SK-MEL-5 (cell line): ENCODE results near the gene RING1. TPM values are rescaled to one million over a fixed set of nuclear protein-coding genes. Genes with fewer than 3 reads are reported as not detected.

Experiments used
- DNase-seq: peaks from one replicate; pipeline ENCODE4 v3.0.0-alpha.2; 2016; ENCODE audit warnings: low read depth, low spot score
- in situ Hi-C: cut with HindIII; loops from 2 replicates; pipeline ENCODE4 v1.10.0; 2016; ENCODE audit warnings: low sequenced_read_pairs, high pct_unique_total_duplicates, low pct_unique_long_range_greater_than_20kb
- small RNA-seq, 2 experiments: library from RNA; depleted of rRNA; stranded (forward); fragments of <200 nt; gene quantifications; one replicate each; pipeline ENCODE3, GENCODE V24; 2014
- total RNA-seq: library from RNA; depleted of rRNA; stranded (reverse); fragments of >200 nt; shearing (Covaris generic); gene quantifications from 2 replicates; pipeline ENCODE4 v1.2.3, GENCODE V29; 2014; rRNA removed

The RING1 gene
- total RNA-seq, 1 experiment from 2014 or later: 25.8 TPM

DNA sequence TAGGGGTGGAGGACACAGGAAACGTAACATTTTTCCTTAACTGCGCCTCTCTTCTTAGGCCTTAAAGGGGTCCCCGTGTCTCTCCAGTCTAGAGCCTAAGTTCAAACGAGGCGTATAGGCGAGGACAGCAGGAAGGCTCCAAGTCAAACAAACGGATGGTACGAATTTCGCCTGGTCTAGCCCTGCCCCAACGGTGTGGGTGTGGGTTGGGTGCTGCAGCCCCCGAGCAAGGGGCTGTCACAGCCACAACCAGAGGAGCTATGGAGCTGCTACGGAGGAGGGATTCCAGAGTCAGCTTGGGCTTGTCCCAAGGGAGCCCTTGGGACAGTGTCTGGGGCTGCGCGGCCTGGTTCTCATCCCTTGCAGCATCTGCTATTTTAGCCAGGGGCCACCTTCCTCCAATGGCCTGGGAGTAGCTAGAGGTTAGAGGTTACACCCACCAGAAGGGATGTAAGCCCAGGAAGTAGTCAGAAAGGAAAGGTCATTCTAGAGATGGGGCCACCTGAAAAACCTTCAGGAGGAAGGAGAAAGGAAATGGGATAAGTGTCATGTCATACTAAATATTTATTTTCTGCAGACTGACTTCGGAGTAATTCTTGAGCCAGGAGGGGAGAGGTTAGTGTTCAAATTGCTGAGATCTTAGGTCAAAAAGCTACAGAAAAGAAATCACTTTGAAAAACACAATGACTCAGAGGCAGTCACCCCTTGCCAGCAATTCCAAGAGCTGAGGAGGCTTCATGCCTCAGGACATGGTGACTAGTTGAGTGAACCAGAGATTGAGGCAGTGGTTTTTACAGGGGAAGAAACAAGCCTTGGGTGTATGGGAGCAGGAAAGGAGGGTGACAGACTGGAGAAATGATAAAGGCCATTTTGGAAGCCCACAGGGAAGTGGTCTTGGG is 41.7 kb downstream of the RING1 start:
- DNase-seq: no peak
- in situ Hi-C loops: no loop called here

GRCh38 chr6:33250731-33251130 is 42.4 kb downstream of the RING1 start:
- DNase-seq: no peak
- in situ Hi-C loops: no loop called here

DNA sequence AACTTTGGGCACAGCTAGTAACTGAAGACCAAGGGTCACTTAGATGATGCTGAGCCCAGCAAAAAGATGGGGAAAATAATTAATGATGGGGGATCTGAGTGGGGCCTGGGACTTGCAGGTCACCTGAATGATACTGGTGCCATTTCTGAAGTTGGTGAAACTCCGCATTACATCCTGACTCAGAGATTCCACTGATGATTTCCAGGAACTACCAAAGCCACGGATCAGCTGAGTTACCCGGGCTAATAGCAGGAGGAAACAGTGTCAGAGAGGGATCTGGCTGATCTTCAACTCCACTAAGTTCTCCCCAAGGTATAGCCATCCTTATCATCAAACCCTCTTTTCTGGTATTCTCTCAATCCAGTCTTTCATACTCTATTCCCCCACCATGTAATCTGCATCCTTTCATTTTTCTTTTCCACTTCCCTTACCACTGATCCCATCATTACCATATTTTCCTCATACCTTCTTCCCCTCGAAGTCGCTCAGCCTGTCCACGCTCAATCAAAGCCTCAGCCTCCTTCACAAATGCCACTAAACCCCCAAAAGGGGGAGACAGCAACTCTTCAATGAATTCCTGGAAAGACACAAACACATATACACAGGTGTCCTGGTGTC is 43.2 kb downstream of the RING1 start:
- in situ Hi-C loops: no loop called here
- DNase-seq: no peak

GRCh38 chr6:33252759-33253158 is 44.5 kb downstream of the RING1 start:
- in situ Hi-C loops: no loop called here
- DNase-seq: no peak

DNA sequence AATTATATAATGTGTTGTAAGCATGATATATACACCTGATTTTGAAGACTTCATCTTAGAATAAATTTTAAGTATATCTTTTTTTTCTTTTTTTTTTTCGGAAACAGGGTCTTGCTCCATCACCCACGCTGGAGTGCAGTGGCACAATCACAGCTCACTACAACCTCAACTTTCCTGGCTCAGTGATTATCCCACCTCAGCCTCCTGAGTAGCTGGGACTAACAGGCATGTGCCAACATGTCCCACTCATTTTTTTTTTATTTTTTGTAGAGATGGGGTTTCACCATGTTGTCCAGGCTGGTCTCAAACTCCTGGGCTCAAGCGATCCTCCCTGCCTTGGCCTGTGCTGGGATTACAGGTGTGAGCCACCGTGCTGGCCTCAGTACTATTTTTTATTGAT is 46.3 kb downstream of the RING1 start:
- in situ Hi-C loops: no loop called here

GRCh38 chr6:33259032-33259431 is 50.7 kb downstream of the RING1 start:
- no peak for DNase-seq
- in situ Hi-C loops: no loop called here

More for the DNA sequence above, 46.3 kb downstream of the RING1 start:
- no peak for DNase-seq

Small RNA genes within 50 kb of the gene (small RNA-seq; reads per million reads assigned to genes)
- 0.04 to 0.57 reads per million in 2 experiments for gene MIR219A1
- 0 to 2.3 reads per million in 2 experiments for gene RNY4P10

Other genes starting within 250 kb of the RING1 start
- 96.2 and 107 TPM in 2 replicates for gene BRD2, start 239.9 kb upstream of the RING1 start, total RNA-seq
- 0.13 and 0.16 TPM in 2 replicates for gene HLA-DOA, start 198.9 kb upstream of the RING1 start, total RNA-seq
- 7.1 and 8.7 TPM in 2 replicates for gene HLA-DPA1, start 134.9 kb upstream of the RING1 start, total RNA-seq
- 1.7 and 3.5 TPM in 2 replicates for gene HLA-DPB1, start 132.5 kb upstream of the RING1 start, total RNA-seq
- 0.42 and 0.98 TPM in 2 replicates for gene COL11A2, start 16.0 kb upstream of the RING1 start, total RNA-seq
- gene RXRB, start 7.8 kb upstream of the RING1 start, total RNA-seq: 16.5 and 17.0 TPM in 2 replicates
- 92.5 and 94.5 TPM in 2 replicates for gene SLC39A7, start 7.6 kb upstream of the RING1 start, total RNA-seq
- gene HSD17B8, start 3.8 kb upstream of the RING1 start, total RNA-seq: 6.5 and 8.0 TPM in 2 replicates
- 27.1 and 28.5 TPM in 2 replicates for gene VPS52, start 63.4 kb downstream of the RING1 start, total RNA-seq
- 4,185 and 4,422 TPM in 2 replicates for gene RPS18, start 63.6 kb downstream of the RING1 start, total RNA-seq
- 0.83 and 1.0 TPM in 2 replicates for gene B3GALT4, start 68.6 kb downstream of the RING1 start, total RNA-seq
- gene WDR46, start 80.7 kb downstream of the RING1 start, total RNA-seq: 85.9 and 93.6 TPM in 2 replicates
- 128 and 143 TPM in 2 replicates for gene PFDN6, start 81.1 kb downstream of the RING1 start, total RNA-seq
- 11.9 and 14.6 TPM in 2 replicates for gene RGL2, start 90.4 kb downstream of the RING1 start, total RNA-seq
- 45.5 and 55.4 TPM in 2 replicates for gene TAPBP, start 105.6 kb downstream of the RING1 start, total RNA-seq
- gene ZBTB22, start 109.2 kb downstream of the RING1 start, total RNA-seq: 7.6 and 9.2 TPM in 2 replicates
- 29.0 and 33.5 TPM in 2 replicates for gene DAXX, start 114.5 kb downstream of the RING1 start, total RNA-seq
- gene KIFC1, start 183.3 kb downstream of the RING1 start, total RNA-seq: 21.8 and 23.9 TPM in 2 replicates
- gene PHF1, start 202.5 kb downstream of the RING1 start, total RNA-seq: 19.8 and 20.6 TPM in 2 replicates
- 129 and 130 TPM in 2 replicates for gene CUTA, start 209.6 kb downstream of the RING1 start, total RNA-seq
- 0.64 and 0.85 TPM in 2 replicates for gene SYNGAP1, start 211.6 kb downstream of the RING1 start, total RNA-seq
- 7.2 and 7.7 TPM in 2 replicates for gene ZBTB9, start 246.1 kb downstream of the RING1 start, total RNA-seq